Muscle layer of duodenum (tissue), 2 donors: Measurements from ENCODE around the gene AXDND1.

Experiments
- H3K27ac ChIP-seq: one replicate; pipeline ENCODE4 v1.7.0; 2013; ENCODE audit warnings: mild to moderate bottlenecking, low read length
- H3K27me3 ChIP-seq: one replicate; pipeline ENCODE4 v1.7.0; 2013; ENCODE audit warnings: low read depth, mild to moderate bottlenecking, control low read depth, low read length
- H3K36me3 ChIP-seq, 2 donors: one replicate each; pipeline ENCODE4 v1.7.0; 2013; ENCODE audit warnings: low read length in 2 of 2, control low read depth in 1 of 2, mild to moderate bottlenecking in 1 of 2; ENCODE audit not compliant: insufficient read depth in 2 of 2, control insufficient read depth in 1 of 2
- H3K4me1 ChIP-seq, 2 donors: one replicate each; pipeline ENCODE4 v1.7.0; 2013; ENCODE audit warnings: low read length in 2 of 2, mild to moderate bottlenecking in 2 of 2, control low read depth in 1 of 2, moderate library complexity in 1 of 2; ENCODE audit not compliant: insufficient read depth in 2 of 2, control insufficient read depth in 1 of 2
- H3K4me3 ChIP-seq, 2 donors: one replicate each; pipeline ENCODE4 v1.7.0; 2013; ENCODE audit warnings: low read length in 2 of 2, low read depth in 1 of 2, mild to moderate bottlenecking in 1 of 2
- H3K9me3 ChIP-seq, 2 donors: one replicate each; pipeline ENCODE4 v1.7.0; 2013; ENCODE audit warnings: low read length in 2 of 2, control low read depth in 1 of 2, mild to moderate bottlenecking in 1 of 2; ENCODE audit not compliant: control insufficient read depth in 1 of 2
- donor health status: healthy.

AXDND1 gene

GRCh38 chr1:179545321-179545720, 179.6 kb downstream of the AXDND1 start:
- no peak overlapping the region for H3K4me3 ChIP-seq

GRCh38 chr1:179547021-179547535, 181.3 kb downstream of the AXDND1 start:
- no peaks in the 10 kb centered on the region for H3K27me3 ChIP-seq
- H3K4me3 ChIP-seq: no peak overlapping the region
- H3K27ac ChIP-seq: no peak overlapping the region
- H3K4me1 ChIP-seq: no peaks in the 10 kb centered on the region
- no peaks in the 10 kb centered on the region for H3K36me3 ChIP-seq
- no peaks in the 10 kb centered on the region for H3K9me3 ChIP-seq

More at GRCh38 chr1:179545321-179545720, 179.6 kb downstream of the AXDND1 start:
- H3K36me3 ChIP-seq: no peaks in the 10 kb centered on the region
- H3K27ac ChIP-seq: no peak overlapping the region
- no peaks in the 10 kb centered on the region for H3K4me1 ChIP-seq
- H3K27me3 ChIP-seq: no peaks in the 10 kb centered on the region
- peaks cover 0 to 3% of the 10 kb centered on the region in 2 donors for H3K9me3 ChIP-seq

GRCh38 chr1:179548666-179549367, 183.0 kb downstream of the AXDND1 start:
- Histone ChIP-seq H3K4me3 (no peak overlapping the region), H3K27ac (no peak overlapping the region), H3K27me3 (no peaks in the 10 kb centered on the region), H3K36me3 (no peaks in the 10 kb centered on the region), H3K9me3 (no peaks in the 10 kb centered on the region), H3K4me1 (no peaks in the 10 kb centered on the region)

GRCh38 chr1:179549368-179549700, 183.6 kb downstream of the AXDND1 start:
- no peaks in the 10 kb centered on the region for H3K36me3 ChIP-seq
- no peak overlapping the region for H3K27ac ChIP-seq
- no peak overlapping the region for H3K4me3 ChIP-seq

GRCh38 chr1:179550746-179551682, 185.2 kb downstream of the AXDND1 start:
- no peaks in the 10 kb centered on the region for H3K27me3 ChIP-seq
- no peak overlapping the region for H3K27ac ChIP-seq

More at GRCh38 chr1:179549368-179549700, 183.6 kb downstream of the AXDND1 start:
- Histone ChIP-seq H3K9me3 (no peaks in the 10 kb centered on the region), H3K4me1 (no peaks in the 10 kb centered on the region), H3K27me3 (no peaks in the 10 kb centered on the region)

GRCh38 chr1:179554427-179554826, 188.7 kb downstream of the AXDND1 start:
- Histone ChIP-seq H3K9me3 (no peaks in the 10 kb centered on the region), H3K27me3 (no peaks in the 10 kb centered on the region), H3K27ac (no peak overlapping the region), H3K4me1 (no peaks in the 10 kb centered on the region), H3K36me3 (no peaks in the 10 kb centered on the region), H3K4me3 (no peak overlapping the region)

More at GRCh38 chr1:179550746-179551682, 185.2 kb downstream of the AXDND1 start:
- Histone ChIP-seq H3K36me3 (no peaks in the 10 kb centered on the region), H3K4me1 (no peaks in the 10 kb centered on the region), H3K4me3 (no peak overlapping the region), H3K9me3 (no peaks in the 10 kb centered on the region)

- H3K27me3 ChIP-seq: no peaks in the 10 kb centered on the region
- H3K36me3 ChIP-seq: no peaks in the 10 kb centered on the region
Measured at GRCh38 chr1:179558078-179558477, 192.3 kb downstream of the AXDND1 start.

GRCh38 chr1:179575497-179576314, 209.9 kb downstream of the AXDND1 start, which contains the start of gene NPHS2:
NPHS2 (minus strand) TSS chr1:179575948; CDS start chr1:179575864, 84 bp downstream.
- Histone ChIP-seq H3K36me3 (no peaks in the 10 kb centered on the region), H3K27me3 (no peaks in the 10 kb centered on the region), H3K4me3 (peak within 1 kb of the TSS in 1 of 2 donors; percentile 30), H3K9me3 (no peaks in the 10 kb centered on the region), H3K4me1 (peaks cover 0 to 9% of the 10 kb centered on the region in 2 donors), H3K27ac (no peak within 1 kb of the TSS)

More at GRCh38 chr1:179558078-179558477, 192.3 kb downstream of the AXDND1 start:
- no peak overlapping the region for H3K4me3 ChIP-seq
- H3K4me1 ChIP-seq: no peaks in the 10 kb centered on the region
- no peak overlapping the region for H3K27ac ChIP-seq
- no peaks in the 10 kb centered on the region for H3K9me3 ChIP-seq

- Histone ChIP-seq H3K36me3 (no peaks in the 10 kb centered on the region), H3K27me3 (no peaks in the 10 kb centered on the region), H3K27ac (no peak overlapping the region), H3K4me1 (peaks cover 0 to 9% of the 10 kb centered on the region in 2 donors), H3K9me3 (no peaks in the 10 kb centered on the region), H3K4me3 (no peak overlapping the region)
Measured at GRCh38 chr1:179576509-179576908, 210.7 kb downstream of the AXDND1 start.

GRCh38 chr1:179583771-179584320, 218.1 kb downstream of the AXDND1 start:
- no peaks in the 10 kb centered on the region for H3K27me3 ChIP-seq
- H3K4me3 ChIP-seq: no peak overlapping the region
- H3K27ac ChIP-seq: no peak overlapping the region

More at GRCh38 chr1:179583771-179584320, 218.1 kb downstream of the AXDND1 start:
- Histone ChIP-seq H3K9me3 (no peaks in the 10 kb centered on the region), H3K4me1 (peaks cover 0 to 6% of the 10 kb centered on the region in 2 donors), H3K36me3 (no peaks in the 10 kb centered on the region)
